CD14-positive monocyte (primary cell): ENCODE data around the gene CDK11B. TPM values are rescaled to one million over a fixed set of nuclear protein-coding genes. Genes with fewer than 3 reads are reported as not detected.

ENCODE experiments used
- DNase-seq, 3 donors: peaks; one replicate each; pipeline ENCODE4 v3.0.0-alpha.2; 2011 to 2022
- H2AFZ ChIP-seq: 2 replicates; pipeline ENCODE4 v1.6.0; 2012; ENCODE audit warnings: mild to moderate bottlenecking, low read depth, low read length, inconsistent platforms; ENCODE audit not compliant: insufficient read depth, poor library complexity, severe bottlenecking
- H3K27ac ChIP-seq, 2 donors: 1 replicate in 1 of 2; 2 replicates in 1 of 2; pipeline ENCODE4 v1.5.1; 2012 to 2013; ENCODE audit warnings: low read length in 2 of 2, control low read depth in 1 of 2, inconsistent platforms in 1 of 2, low read depth in 1 of 2, mild to moderate bottlenecking in 1 of 2
- H3K27me3 ChIP-seq, 2 donors: one replicate each; pipeline versions ENCODE4 v1.6.0 to v1.6.1; 2011 to 2013; ENCODE audit warnings: low read length in 2 of 2; ENCODE audit not compliant: control insufficient read depth in 2 of 2, insufficient read depth in 2 of 2
- H3K36me3 ChIP-seq, 2 donors: replicated peaks in 1 of 2; 1 replicate in 1 of 2; 2 replicates in 1 of 2; pipeline versions ENCODE4 v1.5.1 to v1.6.1; 2012 to 2013; ENCODE audit warnings: low read length in 2 of 2, control low read depth in 1 of 2, inconsistent platforms in 1 of 2, mild to moderate bottlenecking in 1 of 2; ENCODE audit not compliant: insufficient read depth in 2 of 2, control insufficient read depth in 1 of 2
- H3K4me1 ChIP-seq, 2 donors: 1 replicate in 1 of 2; 2 replicates in 1 of 2; pipeline versions ENCODE4 v1.5.1 to v1.6.1; 2012 to 2013; ENCODE audit warnings: low read length in 2 of 2, control low read depth in 1 of 2, inconsistent platforms in 1 of 2, mild to moderate bottlenecking in 1 of 2, moderate library complexity in 1 of 2; ENCODE audit not compliant: insufficient read depth in 2 of 2, control insufficient read depth in 1 of 2
- H3K4me2 ChIP-seq: replicated peaks from 2 replicates; pipeline ENCODE3; 2012; ENCODE audit warnings: low read length, moderate library complexity, mild to moderate bottlenecking; ENCODE audit not compliant: poor library complexity, severe bottlenecking; ENCODE audit errors: extremely low read depth
- H3K4me3 ChIP-seq, 3 experiments: fragments of 200-600 bp in 1 of 3; sonication (generic) in 1 of 3; replicated peaks in 1 of 3; 1 replicate in 2 of 3; 2 replicates in 1 of 3; pipeline ENCODE4 v1.5.1; 2011 to 2013; ENCODE audit warnings: low read length in 3 of 3, mild to moderate bottlenecking in 3 of 3, control low read depth in 2 of 3, low read depth in 2 of 3, inconsistent platforms in 1 of 3, moderate library complexity in 1 of 3
- H3K79me2 ChIP-seq: 2 replicates; pipeline ENCODE4 v1.6.0; 2012; ENCODE audit warnings: mild to moderate bottlenecking, control low read depth, inconsistent platforms, low read length, moderate library complexity; ENCODE audit not compliant: insufficient read depth
- H3K9ac ChIP-seq: 2 replicates; pipeline ENCODE4 v1.6.0; 2017; ENCODE audit warnings: low read length, mild to moderate bottlenecking; ENCODE audit not compliant: insufficient read depth, poor library complexity, severe bottlenecking
- H3K9me3 ChIP-seq, 2 donors: replicated peaks in 1 of 2; 1 replicate in 1 of 2; 2 replicates in 1 of 2; pipeline versions ENCODE4 v1.5.1 to v1.6.1; 2012 to 2013; ENCODE audit warnings: low read length in 2 of 2, control low read depth in 1 of 2; ENCODE audit not compliant: control insufficient read depth in 1 of 2, insufficient read depth in 1 of 2
- H4K20me1 ChIP-seq: 2 replicates; pipeline ENCODE4 v1.6.0; 2012; ENCODE audit warnings: mild to moderate bottlenecking, low read length, control low read depth, moderate library complexity; ENCODE audit not compliant: insufficient read depth
- H3K27ac Mint-ChIP-seq, 7 donors: one replicate each; pipeline ENCODE4 v1.8.0; 2020; ENCODE audit warnings: mild to moderate bottlenecking in 7 of 7, mixed read lengths in 7 of 7, moderate library complexity in 6 of 7, inconsistent platforms in 2 of 7
- H3K27me3 Mint-ChIP-seq, 3 donors: one replicate each; pipeline ENCODE4 v1.8.0; 2021 to 2022; ENCODE audit warnings: low read depth in 3 of 3, mild to moderate bottlenecking in 3 of 3, mixed read lengths in 3 of 3, moderate library complexity in 3 of 3, inconsistent platforms in 1 of 3
- H3K36me3 Mint-ChIP-seq, 2 donors: one replicate each; pipeline ENCODE4 v1.8.0; 2020; ENCODE audit warnings: mixed read lengths in 2 of 2, inconsistent platforms in 1 of 2, mild to moderate bottlenecking in 1 of 2
- H3K4me1 Mint-ChIP-seq: one replicate; pipeline ENCODE4 v1.8.0; 2020; ENCODE audit warnings: mild to moderate bottlenecking, mixed read lengths
- H3K4me3 Mint-ChIP-seq, 2 donors: one replicate each; pipeline ENCODE4 v1.8.0; 2020; ENCODE audit warnings: mild to moderate bottlenecking in 2 of 2, mixed read lengths in 2 of 2, moderate library complexity in 1 of 2
- H3K9me3 Mint-ChIP-seq, 7 donors: one replicate each; pipeline ENCODE4 v1.8.0; 2020 to 2022; ENCODE audit warnings: mixed read lengths in 7 of 7, mild to moderate bottlenecking in 6 of 7, moderate library complexity in 6 of 7, inconsistent platforms in 2 of 7
- WGBS: methylation state at CpG from one replicate; pipeline ENCODE4 v1.1.5; 2013; ENCODE audit warnings: missing lambda C conversion rate; ENCODE audit not compliant: insufficient coverage; 5-methylcytosine and 5-hydroxymethylcytosine counted together
- intact Hi-C, 2 donors: fragments of 100-400 bp; cut with micrococcal nuclease; formaldehyde crosslinking; loops; one replicate each; pipeline versions ENCODE4 v1.15.0 to v1.15.1; 2023
- polyA plus RNA-seq, 3 donors: library from polyadenylated mRNA; depleted of rRNA in 1 of 3; unstranded in 2 of 3; stranded (reverse) in 1 of 3; fragments of 300-500 nt in 2 of 3; fragments of >200 nt in 1 of 3; fragmentation: Illumina TruSeq in 2 of 3; gene quantifications; 1 replicate in 2 of 3; 2 replicates in 1 of 3; pipeline ENCODE4 v1.2.3, GENCODE V29; 2012 to 2021
- TF ChIP-seq, protein P1 (sequence below): fragments of 200-600 bp; IDR thresholded peaks from one replicate; pipeline ENCODE4 v1.8.0; 2022; ENCODE audit warnings: antibody characterized with exemption, mild to moderate bottlenecking

CDK11B gene
- polyA plus RNA-seq, 3 donors = 2.5 to 12.7 (median 6.6) TPM

DNA sequence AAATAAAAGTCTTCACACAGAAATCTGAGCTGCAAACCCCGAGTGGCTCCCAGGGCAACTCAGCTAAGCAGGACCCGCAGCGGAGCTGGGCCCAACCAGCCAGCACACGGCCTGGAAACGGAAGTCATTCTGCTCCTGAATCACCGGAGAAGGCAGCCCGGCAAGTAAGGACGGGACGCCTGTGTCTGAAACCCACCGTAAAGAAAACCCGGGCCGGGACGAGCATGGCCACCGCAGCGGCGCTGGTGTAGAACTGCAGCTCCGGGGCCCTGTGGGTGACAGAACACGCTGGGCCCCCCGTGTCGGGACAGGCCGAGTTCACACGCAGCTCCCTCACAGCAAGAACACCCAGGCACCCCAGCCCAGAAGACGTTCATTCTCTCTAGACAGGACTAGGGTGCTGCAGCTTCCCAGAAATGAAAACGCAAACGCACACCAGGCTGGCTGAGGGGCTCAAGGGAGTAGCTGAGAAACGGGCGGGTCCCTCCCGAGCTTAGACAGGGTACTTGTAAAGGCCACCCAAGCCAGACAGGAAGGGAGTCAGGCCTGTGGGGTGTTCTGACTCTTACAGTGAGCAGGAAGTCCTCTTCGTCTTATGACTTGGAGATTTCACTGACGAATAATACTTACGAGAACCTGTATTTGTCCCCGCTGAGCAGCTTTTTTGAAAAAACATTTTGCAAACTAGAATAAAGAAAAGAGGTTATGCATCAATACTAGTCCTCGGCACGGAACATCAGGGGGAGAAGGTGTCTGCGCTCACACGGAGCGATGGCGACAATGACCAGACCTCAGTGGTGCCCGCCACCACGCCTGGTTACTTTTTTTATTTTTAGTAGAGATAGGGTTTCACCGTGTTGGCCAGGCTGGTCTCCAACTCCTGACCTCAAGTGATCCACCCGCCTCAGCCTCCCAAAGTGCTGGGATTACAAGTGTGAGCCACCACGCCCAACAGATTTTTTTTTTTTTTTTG is 10.9 kb upstream of the CDK11B start:
- DNase-seq = no peak
- H3K27me3 Mint-ChIP-seq = peaks cover 0 to 2% (median 1%) of the 10 kb centered on the region in 3 donors
- no peaks in the 10 kb centered on the region for H3K9me3 ChIP-seq
- no peak overlapping the region for H2AFZ ChIP-seq
- no peak overlapping the region for H3K4me3 ChIP-seq
- no peak overlapping the region for H3K27ac ChIP-seq
- H4K20me1 ChIP-seq = peaks cover 5% of the 10 kb centered on the region
- intact Hi-C loops = no loop called here
- peaks cover 45 to 79% of the 10 kb centered on the region in 2 donors for H3K36me3 Mint-ChIP-seq
- H3K4me1 Mint-ChIP-seq = peaks cover 4% of the 10 kb centered on the region
- H3K4me2 ChIP-seq = no peak overlapping the region
- TF ChIP-seq, protein P1, sequence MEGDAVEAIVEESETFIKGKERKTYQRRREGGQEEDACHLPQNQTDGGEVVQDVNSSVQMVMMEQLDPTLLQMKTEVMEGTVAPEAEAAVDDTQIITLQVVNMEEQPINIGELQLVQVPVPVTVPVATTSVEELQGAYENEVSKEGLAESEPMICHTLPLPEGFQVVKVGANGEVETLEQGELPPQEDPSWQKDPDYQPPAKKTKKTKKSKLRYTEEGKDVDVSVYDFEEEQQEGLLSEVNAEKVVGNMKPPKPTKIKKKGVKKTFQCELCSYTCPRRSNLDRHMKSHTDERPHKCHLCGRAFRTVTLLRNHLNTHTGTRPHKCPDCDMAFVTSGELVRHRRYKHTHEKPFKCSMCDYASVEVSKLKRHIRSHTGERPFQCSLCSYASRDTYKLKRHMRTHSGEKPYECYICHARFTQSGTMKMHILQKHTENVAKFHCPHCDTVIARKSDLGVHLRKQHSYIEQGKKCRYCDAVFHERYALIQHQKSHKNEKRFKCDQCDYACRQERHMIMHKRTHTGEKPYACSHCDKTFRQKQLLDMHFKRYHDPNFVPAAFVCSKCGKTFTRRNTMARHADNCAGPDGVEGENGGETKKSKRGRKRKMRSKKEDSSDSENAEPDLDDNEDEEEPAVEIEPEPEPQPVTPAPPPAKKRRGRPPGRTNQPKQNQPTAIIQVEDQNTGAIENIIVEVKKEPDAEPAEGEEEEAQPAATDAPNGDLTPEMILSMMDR = no peak
- no peak overlapping the region for H3K4me3 Mint-ChIP-seq
- 96% methylated on average over 37 of the region's 43 CpGs for WGBS
- H3K27ac Mint-ChIP-seq = peak overlapping the region in 5 of 7 donors; percentile 41 to 68 (median 48)
- H3K9me3 Mint-ChIP-seq = no peaks in the 10 kb centered on the region
- H3K4me1 ChIP-seq = no peaks in the 10 kb centered on the region
- H3K9ac ChIP-seq = no peak overlapping the region
- H3K27me3 ChIP-seq = no peaks in the 10 kb centered on the region
- no peaks in the 10 kb centered on the region for H3K79me2 ChIP-seq
- H3K36me3 ChIP-seq = peaks cover 61 to 73% of the 10 kb centered on the region in 2 donors

DNA sequence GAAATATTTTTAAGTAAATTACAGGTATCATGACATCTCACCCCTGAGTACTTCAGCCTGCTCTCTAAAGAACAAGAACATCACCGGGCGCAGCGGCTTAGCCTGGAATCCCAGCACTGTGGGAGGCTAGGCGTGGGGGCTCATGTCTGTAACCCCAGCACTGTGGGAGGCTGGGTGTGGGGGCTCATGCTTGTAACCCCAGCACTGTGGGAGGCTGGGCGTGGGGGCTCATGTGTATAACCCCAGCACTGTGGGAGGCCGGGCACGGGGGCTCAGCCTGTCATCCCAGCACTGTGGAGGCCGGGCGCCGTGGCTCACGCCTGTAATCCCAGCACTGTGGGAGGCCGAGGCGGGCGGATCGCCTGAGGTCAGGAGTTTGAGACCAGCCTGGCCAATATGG is 7.7 kb upstream of the CDK11B start:
- Mint-ChIP-seq H3K4me3 (no peak overlapping the region), H3K36me3 (peaks cover 37 to 59% of the 10 kb centered on the region in 2 donors), H3K27ac (peak overlapping the region in 3 of 7 donors; percentile 25 to 40 (median 26)), H3K9me3 (no peaks in the 10 kb centered on the region), H3K4me1 (peaks cover 13% of the 10 kb centered on the region), H3K27me3 (peaks cover 0 to 1% (median 0%) of the 10 kb centered on the region in 3 donors)
- Histone ChIP-seq H3K4me3 (no peak overlapping the region), H3K9ac (no peak overlapping the region), H3K9me3 (no peaks in the 10 kb centered on the region), H3K79me2 (no peaks in the 10 kb centered on the region), H4K20me1 (peaks cover 5% of the 10 kb centered on the region), H3K27ac (no peak overlapping the region), H2AFZ (no peak overlapping the region), H3K27me3 (no peaks in the 10 kb centered on the region), H3K36me3 (peaks cover 47 to 57% of the 10 kb centered on the region in 2 donors), H3K4me2 (no peak overlapping the region), H3K4me1 (peaks cover 7 to 9% of the 10 kb centered on the region in 2 donors)
- intact Hi-C loops = no loop called here
- TF ChIP-seq, protein P1 = no peak
- no peak for DNase-seq
- 100% methylated on average over 10 of the region's 15 CpGs for WGBS
